Measurements from ENCODE around the gene PRKAG2.

Gene PRKAG2

DNA sequence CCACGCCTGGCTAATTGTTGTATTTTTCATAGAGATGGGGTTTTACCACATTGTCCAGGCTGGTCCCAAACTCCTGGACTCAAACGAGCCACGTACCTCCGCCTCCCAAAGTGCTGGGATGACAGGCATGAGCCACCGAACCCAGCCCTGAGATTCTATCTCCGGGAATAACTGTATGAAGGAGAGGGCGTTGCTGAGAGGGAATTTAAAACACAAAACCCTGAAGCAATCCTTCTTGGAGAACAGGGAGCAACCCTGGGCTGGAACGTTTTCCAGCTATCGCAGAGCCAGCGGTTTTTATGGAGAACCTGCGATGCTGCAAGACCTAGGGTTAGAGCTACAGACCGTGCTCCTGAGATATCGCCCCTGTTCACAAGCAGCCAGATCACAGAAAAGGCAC lies 144.6 kb downstream of the PRKAG2 start:
- no peak for DNase-seq (ENCODE audit: low read depth)
- TF ChIP-seq, protein P1, sequence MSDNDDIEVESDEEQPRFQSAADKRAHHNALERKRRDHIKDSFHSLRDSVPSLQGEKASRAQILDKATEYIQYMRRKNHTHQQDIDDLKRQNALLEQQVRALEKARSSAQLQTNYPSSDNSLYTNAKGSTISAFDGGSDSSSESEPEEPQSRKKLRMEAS (IDR thresholded peaks at IDR 0.05; ENCODE audit: low read depth, low read length): no peak
- TF ChIP-seq MYC (IDR thresholded peaks at IDR 0.05; ENCODE audit: low read depth, low read length) (no peak), POLR2A (IDR thresholded peaks at IDR 0.05; ENCODE audit: extremely low read depth, insufficient read length) (no peak)
- TF ChIP-seq, protein P2, sequence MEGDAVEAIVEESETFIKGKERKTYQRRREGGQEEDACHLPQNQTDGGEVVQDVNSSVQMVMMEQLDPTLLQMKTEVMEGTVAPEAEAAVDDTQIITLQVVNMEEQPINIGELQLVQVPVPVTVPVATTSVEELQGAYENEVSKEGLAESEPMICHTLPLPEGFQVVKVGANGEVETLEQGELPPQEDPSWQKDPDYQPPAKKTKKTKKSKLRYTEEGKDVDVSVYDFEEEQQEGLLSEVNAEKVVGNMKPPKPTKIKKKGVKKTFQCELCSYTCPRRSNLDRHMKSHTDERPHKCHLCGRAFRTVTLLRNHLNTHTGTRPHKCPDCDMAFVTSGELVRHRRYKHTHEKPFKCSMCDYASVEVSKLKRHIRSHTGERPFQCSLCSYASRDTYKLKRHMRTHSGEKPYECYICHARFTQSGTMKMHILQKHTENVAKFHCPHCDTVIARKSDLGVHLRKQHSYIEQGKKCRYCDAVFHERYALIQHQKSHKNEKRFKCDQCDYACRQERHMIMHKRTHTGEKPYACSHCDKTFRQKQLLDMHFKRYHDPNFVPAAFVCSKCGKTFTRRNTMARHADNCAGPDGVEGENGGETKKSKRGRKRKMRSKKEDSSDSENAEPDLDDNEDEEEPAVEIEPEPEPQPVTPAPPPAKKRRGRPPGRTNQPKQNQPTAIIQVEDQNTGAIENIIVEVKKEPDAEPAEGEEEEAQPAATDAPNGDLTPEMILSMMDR (IDR thresholded peaks at IDR 0.05; ENCODE audit: low read depth, low read length): no peak
- H3K4me3 ChIP-seq (ENCODE audit: low read depth, low read length): no peak overlapping the region

DNA sequence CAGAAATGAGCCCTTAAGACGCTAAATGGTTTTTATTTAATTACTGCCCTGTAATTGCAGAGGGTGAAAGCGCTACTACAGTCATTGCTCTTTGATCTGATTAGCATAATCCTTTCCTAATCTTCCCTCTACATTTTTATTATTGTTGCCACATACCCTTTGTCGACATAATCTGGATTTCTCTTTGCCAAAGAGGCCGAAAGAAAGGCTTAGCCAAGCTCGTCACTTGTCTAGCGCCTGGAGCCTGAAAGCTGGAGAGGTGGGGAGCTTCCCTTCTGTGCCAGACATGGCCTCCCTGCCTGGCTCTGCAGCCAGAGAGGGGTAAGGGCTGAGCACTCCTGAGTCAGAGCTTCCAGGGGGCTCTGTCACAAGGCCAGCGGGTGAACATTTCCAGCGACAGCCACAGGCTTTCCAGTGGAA lies 145.9 kb downstream of the PRKAG2 start:
- no peak for DNase-seq (ENCODE audit: low read depth)
- TF ChIP-seq, protein P1 (IDR thresholded peaks at IDR 0.05; ENCODE audit: low read depth, low read length): no peak
- TF ChIP-seq, protein P2 (IDR thresholded peaks at IDR 0.05; ENCODE audit: low read depth, low read length): no peak
- TF ChIP-seq MYC (IDR thresholded peaks at IDR 0.05; ENCODE audit: low read depth, low read length) (no peak), POLR2A (IDR thresholded peaks at IDR 0.05; ENCODE audit: extremely low read depth, insufficient read length) (no peak)
- no peak overlapping the region for H3K4me3 ChIP-seq (ENCODE audit: low read depth, low read length)

DNA sequence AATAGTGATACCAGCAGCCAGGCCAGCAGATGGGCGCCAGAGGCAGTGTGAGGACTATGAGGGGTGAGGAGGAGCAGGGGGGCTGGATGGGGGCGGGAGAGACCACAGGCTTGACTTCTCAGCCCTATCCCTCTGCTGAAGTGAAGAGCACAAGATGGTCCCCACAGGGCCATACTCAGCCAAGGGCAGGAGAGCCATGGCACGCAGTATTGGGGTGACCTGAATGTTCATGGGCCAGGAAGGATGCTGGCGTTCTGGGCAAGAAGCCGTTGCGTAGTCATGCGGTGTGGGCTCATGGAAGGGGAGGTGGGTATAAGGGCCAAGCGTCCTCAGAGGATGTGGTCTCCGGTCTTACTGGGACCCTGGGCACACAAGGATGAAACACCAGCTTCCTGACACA lies 146.3 kb downstream of the PRKAG2 start:
- TF ChIP-seq MYC (IDR thresholded peaks at IDR 0.05; ENCODE audit: low read depth, low read length): no peak
- no peak for TF ChIP-seq POLR2A (IDR thresholded peaks at IDR 0.05; ENCODE audit: extremely low read depth, insufficient read length)
- TF ChIP-seq, protein P2 (IDR thresholded peaks at IDR 0.05; ENCODE audit: low read depth, low read length): no peak
- TF ChIP-seq, protein P1 (IDR thresholded peaks at IDR 0.05; ENCODE audit: low read depth, low read length): no peak
- DNase-seq (ENCODE audit: low read depth): no peak

DNA sequence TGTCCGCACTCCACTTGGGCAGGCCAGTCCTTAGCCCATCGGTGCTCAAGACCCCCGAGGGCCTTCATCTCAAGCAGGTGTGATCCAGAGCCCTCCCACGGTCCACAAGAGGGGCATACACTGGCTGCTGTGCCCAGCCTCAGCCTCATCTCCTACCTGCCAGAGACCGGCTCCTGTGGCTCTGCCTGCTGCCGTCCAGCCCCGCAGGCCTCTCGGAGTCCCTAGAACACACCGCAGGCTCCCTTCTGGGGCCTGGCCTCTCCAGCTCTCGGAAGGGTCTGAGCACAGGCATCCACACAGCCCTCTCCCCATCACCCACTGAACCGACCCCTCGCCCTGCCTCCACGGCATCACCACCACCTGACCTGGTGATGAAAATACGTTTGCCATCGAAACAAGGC lies 147.4 kb downstream of the PRKAG2 start:
- TF ChIP-seq POLR2A (IDR thresholded peaks at IDR 0.05; ENCODE audit: extremely low read depth, insufficient read length): no peak
- TF ChIP-seq, protein P1 (IDR thresholded peaks at IDR 0.05; ENCODE audit: low read depth, low read length): no peak
- no peak for TF ChIP-seq MYC (IDR thresholded peaks at IDR 0.05; ENCODE audit: low read depth, low read length)
- TF ChIP-seq, protein P2 (IDR thresholded peaks at IDR 0.05; ENCODE audit: low read depth, low read length): no peak
- no peak overlapping the region for H3K4me3 ChIP-seq (ENCODE audit: low read depth, low read length)
- DNase-seq (ENCODE audit: low read depth): no peak

More for the DNA sequence above, 146.3 kb downstream of the PRKAG2 start:
- no peak overlapping the region for H3K4me3 ChIP-seq (ENCODE audit: low read depth, low read length)

DNA sequence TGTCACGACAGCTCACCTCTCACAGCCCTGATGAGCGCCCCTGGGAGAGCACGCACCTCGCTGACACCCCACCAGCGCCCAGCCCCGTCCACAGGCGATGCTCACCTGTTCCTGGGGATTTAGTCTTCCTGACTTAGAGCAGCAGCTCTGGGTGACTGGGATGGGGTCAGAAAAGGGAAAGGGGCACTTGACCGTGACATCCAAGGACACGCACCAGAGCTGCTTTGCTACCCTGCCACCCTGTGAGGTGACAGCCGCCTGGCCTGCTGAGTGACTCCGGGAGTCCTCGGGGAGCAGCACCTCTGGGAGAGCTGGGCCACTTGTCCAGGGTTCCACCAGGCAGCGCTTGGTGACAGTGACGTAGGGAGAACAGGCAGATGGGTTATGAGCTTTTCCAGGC lies 148.2 kb downstream of the PRKAG2 start:
- TF ChIP-seq POLR2A (IDR thresholded peaks at IDR 0.05; ENCODE audit: extremely low read depth, insufficient read length) (no peak), MYC (IDR thresholded peaks at IDR 0.05; ENCODE audit: low read depth, low read length) (no peak)
- TF ChIP-seq, protein P1 (IDR thresholded peaks at IDR 0.05; ENCODE audit: low read depth, low read length): no peak
- TF ChIP-seq, protein P2 (IDR thresholded peaks at IDR 0.05; ENCODE audit: low read depth, low read length): no peak
- no peak overlapping the region for H3K4me3 ChIP-seq (ENCODE audit: low read depth, low read length)
- DNase-seq (ENCODE audit: low read depth): no peak

DNA sequence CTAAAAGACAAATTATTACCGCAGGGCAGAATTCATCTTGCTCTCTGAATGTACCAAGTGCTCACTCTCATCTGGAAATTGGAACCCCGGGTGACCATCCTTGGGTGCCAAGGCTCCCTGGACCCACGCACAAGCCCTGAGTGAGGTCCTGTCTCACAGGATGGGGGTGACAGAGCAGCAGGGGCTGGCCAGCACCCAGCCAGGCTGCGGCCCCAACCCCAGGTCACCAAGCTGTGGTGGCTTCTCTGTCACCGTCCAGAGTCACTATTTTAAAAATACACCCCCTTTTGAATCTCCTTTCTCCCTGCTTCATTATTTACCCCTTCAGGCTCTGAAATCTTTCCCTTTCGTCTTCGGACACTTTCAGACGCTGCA lies 148.6 kb downstream of the PRKAG2 start:
- no peak for TF ChIP-seq MYC (IDR thresholded peaks at IDR 0.05; ENCODE audit: low read depth, low read length)
- no peak for TF ChIP-seq POLR2A (IDR thresholded peaks at IDR 0.05; ENCODE audit: extremely low read depth, insufficient read length)
- TF ChIP-seq, protein P1 (IDR thresholded peaks at IDR 0.05; ENCODE audit: low read depth, low read length): no peak
- TF ChIP-seq, protein P2 (IDR thresholded peaks at IDR 0.05; ENCODE audit: low read depth, low read length): no peak
- DNase-seq (ENCODE audit: low read depth): no peak
- H3K4me3 ChIP-seq (ENCODE audit: low read depth, low read length): no peak overlapping the region

Measured in NB4 (cell line).